ENCODE results near the gene KCNJ16.

KCNJ16 gene

GRCh38 chr17:70070305-70071027, 4.6 kb upstream of the KCNJ16 start:
- no peak for DNase-seq

GRCh38 chr17:70071127-70071526, 3.9 kb upstream of the KCNJ16 start:
- DNase-seq = no peak

GRCh38 chr17:70071620-70072019, 3.4 kb upstream of the KCNJ16 start:
- DNase-seq = no peak

- no peak for DNase-seq
Observed at GRCh38 chr17:70072546-70073309, 2.3 kb upstream of the KCNJ16 start.

DNA sequence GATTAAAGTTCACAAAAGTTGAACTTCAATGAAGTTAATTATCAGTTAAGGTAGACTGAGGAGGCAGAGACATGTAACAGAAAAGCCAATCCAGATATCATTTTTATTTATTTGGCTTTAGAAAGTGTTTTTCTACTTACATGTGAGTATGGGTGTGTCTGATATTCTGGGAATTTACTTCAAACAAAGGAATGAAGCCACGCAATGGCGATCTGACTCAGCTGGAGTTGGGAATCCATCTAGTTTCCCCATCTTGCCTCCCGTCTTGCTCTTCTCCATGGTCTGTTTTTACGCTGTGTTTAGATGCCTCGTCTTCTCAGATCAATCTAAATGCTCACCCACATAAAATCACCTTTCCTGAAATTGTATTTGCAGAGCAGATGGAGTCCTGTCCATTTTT, 1.7 kb upstream of the KCNJ16 start:
- DNase-seq = no peak

- no peak for DNase-seq
Observed at GRCh38 chr17:70073799-70074198, 1.2 kb upstream of the KCNJ16 start.

DNA sequence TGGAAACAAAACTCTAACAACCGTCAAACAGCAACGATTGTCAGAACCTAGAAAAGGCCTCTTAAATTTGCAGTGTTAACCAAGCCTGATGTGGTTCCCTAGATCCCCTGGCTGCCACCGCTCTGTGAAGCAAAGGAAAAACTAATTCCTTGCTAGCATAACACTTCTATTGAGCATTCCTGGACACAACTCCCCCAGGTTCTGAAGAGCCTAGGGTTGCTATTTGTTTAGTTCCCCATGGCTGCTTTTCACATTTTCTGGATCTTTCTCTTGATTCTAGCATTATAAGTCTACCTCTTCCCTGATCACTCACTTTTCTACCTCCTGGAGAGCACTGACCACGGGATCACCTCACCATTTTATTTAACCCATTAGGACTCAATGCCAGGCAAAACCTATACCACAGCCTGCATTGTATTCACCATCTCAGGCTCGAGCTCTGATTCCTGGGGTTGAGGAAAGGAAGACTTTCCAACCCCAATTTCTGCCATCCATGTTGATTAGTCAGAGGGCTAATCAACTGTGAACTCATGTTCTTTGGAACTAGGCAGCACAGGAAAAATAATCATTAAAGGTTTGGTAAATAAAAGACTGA, 692 bp upstream of the KCNJ16 start:
- DNase-seq = no peak

DNA sequence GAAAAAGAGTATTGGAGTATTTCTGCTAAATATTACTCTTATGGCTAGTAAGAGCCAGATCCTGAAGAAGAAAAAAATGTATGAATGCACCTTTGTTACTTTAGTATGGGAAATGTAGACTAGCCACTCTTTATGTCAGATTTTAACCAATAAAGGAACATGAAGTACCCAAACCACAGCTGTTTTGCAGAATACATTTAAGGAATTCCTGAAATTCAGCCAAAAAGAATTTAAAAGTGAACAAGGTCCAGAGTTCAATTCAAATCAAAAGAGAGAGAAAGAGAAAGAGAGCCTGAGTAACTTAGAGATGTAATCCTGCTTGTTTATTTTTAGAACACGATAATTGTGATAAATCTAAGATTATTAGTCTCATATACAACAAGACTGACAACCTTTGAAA, 1.2 kb downstream of the KCNJ16 start:
- DNase-seq = no peak

DNA sequence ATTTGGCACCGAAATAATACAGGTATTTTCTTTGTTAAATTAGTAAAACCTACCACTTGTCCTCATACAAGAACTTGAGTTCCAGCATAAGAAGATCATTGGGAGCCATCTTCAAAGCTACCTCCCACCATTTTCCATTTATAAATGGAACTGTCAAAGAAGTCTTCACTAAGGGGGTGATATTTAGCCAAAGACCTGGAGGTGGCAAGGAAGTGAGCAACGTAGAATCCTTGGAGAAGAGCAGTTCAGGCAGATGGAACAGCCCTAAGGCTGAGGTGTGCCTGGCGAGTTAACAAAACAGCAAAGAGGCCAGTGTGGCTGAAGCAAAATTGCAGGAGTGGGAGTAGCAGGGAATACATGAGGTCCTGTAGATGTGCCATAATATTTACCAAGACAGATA, 1.8 kb downstream of the KCNJ16 start:
- DNase-seq = no peak

GRCh38 chr17:70078549-70078948, 3.5 kb downstream of the KCNJ16 start:
- DNase-seq = no peak

GRCh38 chr17:70078994-70079531, 4.0 kb downstream of the KCNJ16 start:
- no peak for DNase-seq

GRCh38 chr17:70080541-70081347, 5.7 kb downstream of the KCNJ16 start:
- no peak for DNase-seq

DNA sequence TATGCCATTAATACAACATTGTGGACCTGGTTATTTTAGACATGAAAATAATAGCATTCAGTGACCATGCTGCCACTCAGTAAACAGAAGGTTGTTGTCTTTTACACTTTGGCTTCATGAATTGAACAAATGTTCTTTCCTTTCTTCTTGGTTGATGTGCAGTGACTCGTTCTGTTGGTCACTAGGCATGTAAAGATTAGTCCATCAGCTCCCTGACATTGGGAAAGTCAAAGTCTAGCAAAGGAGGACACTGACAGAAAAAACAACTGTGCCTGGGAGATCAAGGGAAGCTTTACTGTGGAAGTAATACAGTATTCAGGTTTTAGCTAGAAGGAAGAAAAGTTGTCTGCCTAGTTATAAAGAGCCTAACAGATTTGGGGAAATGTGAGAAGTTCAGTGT, 6.9 kb downstream of the KCNJ16 start:
- DNase-seq = no peak

DNA sequence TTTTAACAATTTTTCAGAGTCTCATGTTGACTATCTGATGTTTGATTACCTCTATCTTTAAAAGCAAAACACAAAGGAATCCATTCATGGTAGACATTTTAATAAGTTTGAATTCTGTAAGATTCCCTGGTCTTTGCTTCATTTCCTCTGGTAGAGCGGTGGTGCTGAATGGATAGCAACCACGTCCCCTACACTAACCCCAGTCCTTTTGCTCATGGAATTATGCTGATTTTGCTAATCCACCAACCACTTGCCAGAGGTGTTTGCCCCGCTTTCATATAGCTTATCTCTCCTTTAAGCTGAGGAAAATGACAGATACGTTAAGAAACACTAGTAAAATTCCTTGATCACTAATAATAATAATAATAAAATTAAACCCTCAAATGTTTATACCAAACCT, 9.5 kb downstream of the KCNJ16 start:
- DNase-seq = no peak

- no peak for DNase-seq
Observed at GRCh38 chr17:70086516-70086915, 11.5 kb downstream of the KCNJ16 start.

DNA sequence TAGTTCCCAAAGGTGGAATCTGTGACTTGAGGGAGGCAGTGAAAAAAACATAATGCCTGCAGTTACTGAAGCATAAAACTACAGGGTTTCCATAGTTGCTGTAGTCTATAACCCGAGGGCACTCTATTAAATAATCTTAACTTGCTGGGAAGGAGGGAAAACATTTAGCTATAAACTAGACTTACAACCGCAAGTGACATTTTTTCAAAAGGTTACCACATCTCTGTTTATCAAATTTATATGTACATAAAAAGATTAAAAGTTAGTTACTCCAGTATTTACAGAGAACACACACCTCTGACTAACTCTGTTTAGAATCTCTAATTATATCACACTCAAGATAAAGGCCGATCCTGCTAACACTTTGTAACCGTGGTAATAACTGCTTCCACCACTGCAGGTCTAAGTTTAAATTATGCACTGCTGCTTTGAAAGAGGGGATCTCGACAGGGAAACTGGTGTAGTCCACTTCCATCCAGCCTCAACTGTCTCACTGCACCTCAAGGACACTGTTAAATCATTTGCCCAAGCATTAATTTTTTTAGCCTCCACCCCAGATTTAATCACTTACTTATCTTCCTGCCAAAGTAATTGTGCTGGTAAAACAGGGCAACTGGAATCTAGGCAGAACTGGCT, 14.6 kb downstream of the KCNJ16 start:
- DNase-seq = no peak

GRCh38 chr17:70091005-70091568, 16.1 kb downstream of the KCNJ16 start:
- no peak for DNase-seq

GRCh38 chr17:70091696-70092095, 16.7 kb downstream of the KCNJ16 start:
- DNase-seq = no peak

DNA sequence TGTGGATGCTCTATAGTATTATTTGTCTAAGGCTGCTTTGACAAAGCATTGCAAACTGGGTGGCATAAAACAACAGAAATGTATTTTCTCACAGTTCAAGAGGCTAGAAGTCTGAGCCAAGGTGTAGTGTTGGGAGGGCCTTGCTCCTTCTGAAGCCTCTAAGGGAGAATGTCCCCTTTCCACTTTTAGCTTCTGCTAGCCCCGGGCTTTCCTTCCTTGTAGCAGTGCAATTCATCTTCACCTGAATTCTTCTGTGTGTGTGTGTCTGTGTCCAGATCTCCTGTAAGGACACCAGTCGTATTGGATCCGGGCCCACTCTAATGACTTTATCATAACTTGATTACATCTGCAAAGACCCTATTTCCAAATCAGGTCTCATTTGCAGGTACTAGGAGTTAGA, 18.1 kb downstream of the KCNJ16 start:
- DNase-seq = no peak

- no peak for DNase-seq
Observed at GRCh38 chr17:70095455-70095854, 20.4 kb downstream of the KCNJ16 start.

DNA sequence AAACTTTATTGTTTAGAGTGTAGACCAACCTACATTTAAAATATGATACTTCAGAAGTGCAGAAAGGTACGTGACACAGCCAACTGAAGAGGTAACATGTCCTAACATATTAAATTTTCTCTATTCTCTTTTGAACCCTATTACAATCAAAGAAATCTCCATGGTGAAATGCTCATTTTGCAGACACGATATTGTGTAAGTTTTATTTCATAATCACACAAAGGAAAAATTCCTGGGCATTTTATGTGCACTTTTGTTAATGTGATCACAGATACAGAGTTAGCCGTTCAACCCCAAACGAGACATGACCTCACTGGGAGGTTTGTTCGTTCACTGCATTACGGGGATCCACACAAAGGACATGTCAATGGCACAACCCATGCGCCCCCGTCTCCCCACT, 21.8 kb downstream of the KCNJ16 start:
- no peak for DNase-seq

DNA sequence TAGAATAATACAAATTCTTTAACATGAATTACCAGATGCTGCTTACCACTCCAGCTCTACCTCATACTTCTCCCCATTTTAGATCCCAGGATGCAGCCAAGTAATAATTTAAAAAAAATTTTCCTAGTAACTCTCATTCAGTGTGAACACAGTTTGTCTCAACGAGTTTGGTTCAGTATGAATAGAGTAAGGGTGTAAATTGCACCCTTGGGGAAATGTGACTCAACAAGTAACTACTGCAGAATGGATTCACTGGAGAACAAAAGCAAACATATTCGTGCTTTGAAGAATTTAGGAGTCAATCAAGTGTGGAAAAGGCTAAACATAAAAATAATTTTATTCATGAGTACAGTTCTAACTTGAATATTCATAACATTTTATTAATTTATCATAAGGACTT, 23.0 kb downstream of the KCNJ16 start:
- DNase-seq = no peak
